Neuronal stem cell (in vitro differentiated cells): ENCODE results near the gene LTBP3.

Source experiments
- DNase-seq: peaks from one replicate; pipeline ENCODE4 v3.0.0-alpha.2; 2013; ENCODE audit warnings: low spot score
- H2AFZ ChIP-seq: one replicate; pipeline ENCODE4 v1.6.1; 2013; ENCODE audit warnings: mild to moderate bottlenecking, low read length, inconsistent platforms
- H2AK5ac ChIP-seq: 2 replicates; pipeline ENCODE4 v1.6.1; 2013; ENCODE audit warnings: low read depth, mild to moderate bottlenecking, inconsistent platforms, low read length, moderate library complexity, mixed read lengths
- H2BK120ac ChIP-seq: 2 replicates; pipeline ENCODE4 v1.6.1; 2013; ENCODE audit warnings: low read depth, mild to moderate bottlenecking, inconsistent platforms, low read length, moderate library complexity, mixed read lengths
- H2BK12ac ChIP-seq: one replicate; pipeline ENCODE4 v1.6.1; 2013; ENCODE audit warnings: low read length, inconsistent platforms
- H2BK15ac ChIP-seq: 2 replicates; pipeline ENCODE4 v1.6.1; 2013; ENCODE audit warnings: mild to moderate bottlenecking, low read length, inconsistent platforms, mixed read lengths
- H2BK5ac ChIP-seq: one replicate; pipeline ENCODE4 v1.6.1; 2013; ENCODE audit warnings: inconsistent platforms, mild to moderate bottlenecking, low read length, moderate library complexity
- H3K14ac ChIP-seq: one replicate; pipeline ENCODE4 v1.6.1; 2013; ENCODE audit warnings: low read length, inconsistent platforms
- H3K18ac ChIP-seq: 2 replicates; pipeline ENCODE4 v1.6.1; 2013; ENCODE audit warnings: low read length, inconsistent platforms
- H3K23ac ChIP-seq: 2 replicates; pipeline ENCODE4 v1.6.1; 2013; ENCODE audit warnings: low read depth, mild to moderate bottlenecking, mixed read lengths, low read length, inconsistent platforms; ENCODE audit not compliant: poor library complexity
- H3K27ac ChIP-seq: replicated peaks from 3 replicates; pipeline ENCODE4 v1.5.1; 2013; ENCODE audit warnings: low read length, inconsistent platforms
- H3K27me3 ChIP-seq, 3 experiments: 2 replicates each; pipeline ENCODE4 v1.6.1; 2013; ENCODE audit warnings: low read length in 3 of 3, mild to moderate bottlenecking in 2 of 3, inconsistent platforms in 1 of 3, low read depth in 1 of 3, mixed read lengths in 1 of 3, moderate library complexity in 1 of 3; ENCODE audit not compliant: control insufficient read depth in 3 of 3, insufficient read depth in 3 of 3
- H3K36me3 ChIP-seq, 2 donors: replicated peaks in 1 of 2; 2 replicates each; pipeline ENCODE4 v1.6.1; 2013; ENCODE audit warnings: low read length in 2 of 2; ENCODE audit not compliant: control insufficient read depth in 2 of 2, insufficient read depth in 2 of 2
- H3K4ac ChIP-seq: 2 replicates; pipeline ENCODE4 v1.6.1; 2013; ENCODE audit warnings: inconsistent platforms, mild to moderate bottlenecking, low read length, moderate library complexity
- H3K4me1 ChIP-seq, 2 donors: 1 replicate in 1 of 2; 2 replicates in 1 of 2; pipeline ENCODE4 v1.6.1; 2013; ENCODE audit warnings: low read length in 2 of 2, low read depth in 1 of 2; ENCODE audit not compliant: control insufficient read depth in 2 of 2, insufficient read depth in 1 of 2
- H3K4me2 ChIP-seq: one replicate; pipeline ENCODE4 v1.6.1; 2013; ENCODE audit warnings: mild to moderate bottlenecking, low read length, inconsistent platforms; ENCODE audit not compliant: insufficient read depth, poor library complexity, severe bottlenecking
- H3K4me3 ChIP-seq, 2 donors: 2 replicates each; pipeline ENCODE4 v1.5.1; 2013; ENCODE audit warnings: low read length in 2 of 2, mild to moderate bottlenecking in 2 of 2, inconsistent platforms in 1 of 2, moderate library complexity in 1 of 2
- H3K79me1 ChIP-seq: one replicate; pipeline ENCODE4 v1.6.1; 2013; ENCODE audit warnings: low read depth, mild to moderate bottlenecking, inconsistent platforms, low read length, moderate library complexity
- H3K9ac ChIP-seq: one replicate; pipeline ENCODE4 v1.6.1; 2013; ENCODE audit warnings: mild to moderate bottlenecking, low read depth, low read length, inconsistent platforms; ENCODE audit not compliant: poor library complexity
- H3K9me3 ChIP-seq, 2 donors: replicated peaks in 1 of 2; 2 replicates each; pipeline versions ENCODE3 to v1.6.1; 2013; ENCODE audit warnings: low read length in 2 of 2, mild to moderate bottlenecking in 2 of 2, inconsistent platforms in 1 of 2, low read depth in 1 of 2, mixed read lengths in 1 of 2, moderate library complexity in 1 of 2; ENCODE audit not compliant: control insufficient read depth in 2 of 2, insufficient read depth in 1 of 2
- H4K8ac ChIP-seq: one replicate; pipeline ENCODE4 v1.6.1; 2013; ENCODE audit warnings: low read depth, mild to moderate bottlenecking, inconsistent platforms, low read length, moderate library complexity
- H4K91ac ChIP-seq: one replicate; pipeline ENCODE4 v1.6.1; 2013; ENCODE audit warnings: low read length, low read depth, mild to moderate bottlenecking, inconsistent platforms; ENCODE audit not compliant: poor library complexity
- WGBS, 2 donors: extraction: QIAGEN DNeasy Blood & Tissue Kit; methylation state at CpG; one replicate each; pipeline ENCODE4 v1.1.7; 2013; ENCODE audit warnings: missing lambda C conversion rate in 2 of 2, mixed read lengths in 1 of 2; ENCODE audit not compliant: insufficient read length in 2 of 2, insufficient replicate concordance in 1 of 2; ENCODE audit errors: extremely low coverage in 2 of 2; 5-methylcytosine and 5-hydroxymethylcytosine counted together

Gene LTBP3

GRCh38 chr11:65503368-65503948 lies 54.7 kb downstream of the LTBP3 start:
- WGBS, 2 donors: no CpG with 5 or more reads among the region's 3 CpGs
- no peak overlapping the region for H3K18ac ChIP-seq
- no peaks in the 10 kb centered on the region for H3K27me3 ChIP-seq
- H3K4me1 ChIP-seq: peaks cover 2 to 10% of the 10 kb centered on the region in 2 donors
- no peak overlapping the region for H3K14ac ChIP-seq
- peak overlapping the region; percentile 50 for H3K4me2 ChIP-seq
- H3K79me1 ChIP-seq: no peaks in the 10 kb centered on the region
- no peak overlapping the region for H2AFZ ChIP-seq
- H4K8ac ChIP-seq: no peak overlapping the region
- H3K9ac ChIP-seq: no peak overlapping the region
- DNase-seq: no peak
- no peaks in the 10 kb centered on the region for H3K9me3 ChIP-seq
- peaks cover 46 to 74% of the 10 kb centered on the region in 2 donors for H3K36me3 ChIP-seq
- no peak overlapping the region for H3K23ac ChIP-seq
- H2AK5ac ChIP-seq: no peak overlapping the region
- peak overlapping the region; percentile 72 to 86 for H3K4me3 ChIP-seq
- H3K4ac ChIP-seq: no peak overlapping the region
- no peak overlapping the region for H2BK12ac ChIP-seq
- no peak overlapping the region for H2BK5ac ChIP-seq
- H4K91ac ChIP-seq: no peak overlapping the region
- H2BK15ac ChIP-seq: no peak overlapping the region
- H3K27ac ChIP-seq: no peak overlapping the region
- no peak overlapping the region for H2BK120ac ChIP-seq

GRCh38 chr11:65502555-65503367 lies 55.4 kb downstream of the LTBP3 start:
- DNase-seq: no peak

GRCh38 chr11:65502274-65502554 lies 55.9 kb downstream of the LTBP3 start:
- H3K4ac ChIP-seq: no peak overlapping the region
- no peak overlapping the region for H2AK5ac ChIP-seq
- H2AFZ ChIP-seq: no peak overlapping the region
- H3K4me3 ChIP-seq: peak overlapping the region; percentile 72 to 87
- no peak overlapping the region for H3K4me2 ChIP-seq
- no peak overlapping the region for H3K23ac ChIP-seq
- H3K27ac ChIP-seq: no peak overlapping the region
- no peak overlapping the region for H3K9ac ChIP-seq
- no peak overlapping the region for H3K18ac ChIP-seq
- no peak for DNase-seq
- H3K14ac ChIP-seq: no peak overlapping the region
- H2BK12ac ChIP-seq: no peak overlapping the region
- no peak overlapping the region for H4K8ac ChIP-seq
- peaks cover 2 to 9% of the 10 kb centered on the region in 2 donors for H3K4me1 ChIP-seq
- H3K27me3 ChIP-seq: no peaks in the 10 kb centered on the region
- H2BK120ac ChIP-seq: no peak overlapping the region
- no peak overlapping the region for H2BK5ac ChIP-seq
- H3K9me3 ChIP-seq: no peaks in the 10 kb centered on the region
- H3K36me3 ChIP-seq: peaks cover 46 to 70% of the 10 kb centered on the region in 2 donors
- H2BK15ac ChIP-seq: no peak overlapping the region
- no peaks in the 10 kb centered on the region for H3K79me1 ChIP-seq
- no peak overlapping the region for H4K91ac ChIP-seq

More at GRCh38 chr11:65502555-65503367, 55.4 kb downstream of the LTBP3 start:
- Histone ChIP-seq H3K4me3 (peak overlapping the region; percentile 72 to 86), H3K9me3 (no peaks in the 10 kb centered on the region), H3K4me2 (peak overlapping the region; percentile 50), H3K4me1 (peaks cover 2 to 10% of the 10 kb centered on the region in 2 donors), H3K36me3 (peaks cover 46 to 74% of the 10 kb centered on the region in 2 donors), H3K4ac (no peak overlapping the region), H3K23ac (no peak overlapping the region), H3K18ac (no peak overlapping the region), H3K27me3 (no peaks in the 10 kb centered on the region), H2BK12ac (no peak overlapping the region), H2BK15ac (no peak overlapping the region), H2BK5ac (no peak overlapping the region), H4K91ac (no peak overlapping the region), H3K79me1 (no peaks in the 10 kb centered on the region), H4K8ac (no peak overlapping the region), H2AK5ac (no peak overlapping the region), H2AFZ (no peak overlapping the region), H3K9ac (no peak overlapping the region), H3K27ac (no peak overlapping the region), H2BK120ac (no peak overlapping the region), H3K14ac (no peak overlapping the region)
- no CpG with 5 or more reads among the region's 6 CpGs for WGBS, 2 donors

GRCh38 chr11:65501472-65502273 lies 56.5 kb downstream of the LTBP3 start:
- H3K79me1 ChIP-seq: no peaks in the 10 kb centered on the region

More at GRCh38 chr11:65501472-65502273, 56.5 kb downstream of the LTBP3 start:
- Histone ChIP-seq H3K4ac (no peak overlapping the region), H3K27me3 (no peaks in the 10 kb centered on the region), H3K18ac (no peak overlapping the region), H3K9me3 (no peaks in the 10 kb centered on the region), H3K4me3 (peak overlapping the region; percentile 72 to 87), H3K27ac (no peak overlapping the region), H2BK5ac (no peak overlapping the region), H3K36me3 (peaks cover 45 to 64% of the 10 kb centered on the region in 2 donors), H3K4me2 (peak overlapping the region; percentile 29), H2BK120ac (no peak overlapping the region), H2BK15ac (no peak overlapping the region), H2AK5ac (no peak overlapping the region), H2AFZ (no peak overlapping the region), H3K9ac (peak overlapping the region; percentile 56), H3K23ac (no peak overlapping the region), H3K14ac (no peak overlapping the region), H2BK12ac (no peak overlapping the region), H4K8ac (no peak overlapping the region), H3K4me1 (peaks cover 2 to 8% of the 10 kb centered on the region in 2 donors), H4K91ac (no peak overlapping the region)
- DNase-seq: no peak
- no CpG with 5 or more reads among the region's 3 CpGs for WGBS, 2 donors
